KMS-11 (cell line): ENCODE measurements around the gene MPO.

Source experiments
- H2AFZ ChIP-seq: fragments of 200-600 bp; sonication (generic); 2 replicates; pipeline ENCODE4 v1.6.1; 2016; ENCODE audit warnings: antibody characterized with exemption, mixed run types, low read depth
- H3K27ac ChIP-seq: fragments of 200-600 bp; sonication (generic); 2 replicates; pipeline ENCODE4 v1.6.1; 2016; ENCODE audit warnings: mild to moderate bottlenecking, mixed run types
- H3K27me3 ChIP-seq: fragments of 200-600 bp; sonication (generic); 2 replicates; pipeline ENCODE4 v1.6.1; 2017; ENCODE audit warnings: mild to moderate bottlenecking, low read depth, mixed run types, moderate library complexity; ENCODE audit not compliant: insufficient read depth
- H3K36me3 ChIP-seq: fragments of 200-600 bp; sonication (generic); 2 replicates; pipeline ENCODE4 v1.6.1; 2017; ENCODE audit warnings: mild to moderate bottlenecking, mixed run types; ENCODE audit not compliant: insufficient read depth
- H3K4me1 ChIP-seq: fragments of 200-600 bp; sonication (generic); 2 replicates; pipeline ENCODE4 v1.6.1; 2016; ENCODE audit warnings: mild to moderate bottlenecking, low read depth, mixed run types; ENCODE audit not compliant: poor library complexity, severe bottlenecking
- H3K4me2 ChIP-seq: fragments of 200-600 bp; sonication (generic); 2 replicates; pipeline ENCODE4 v1.7.0; 2016; ENCODE audit warnings: mild to moderate bottlenecking, mixed run types
- H3K4me3 ChIP-seq: fragments of 200-600 bp; sonication (generic); IDR thresholded peaks from 2 replicates; pipeline ENCODE4 v1.6.1; 2017; ENCODE audit warnings: low read depth, low read length, mixed read lengths; ENCODE audit not compliant: insufficient read depth
- H3K79me2 ChIP-seq: fragments of 200-600 bp; sonication (generic); 2 replicates; pipeline ENCODE4 v1.6.1; 2016; ENCODE audit warnings: low read depth, mixed run types; ENCODE audit not compliant: insufficient read depth
- H3K9ac ChIP-seq: fragments of 200-600 bp; sonication (generic); 2 replicates; pipeline ENCODE4 v1.6.1; 2016; ENCODE audit warnings: mild to moderate bottlenecking, mixed run types
- H4K20me1 ChIP-seq: fragments of 200-600 bp; sonication (generic); 2 replicates; pipeline ENCODE4 v1.6.1; 2016; ENCODE audit warnings: mild to moderate bottlenecking, mixed run types; ENCODE audit not compliant: insufficient read depth
- CTCF ChIP-seq: fragments of 200-600 bp; sonication (generic); conservative IDR thresholded peaks from 2 replicates; pipeline ENCODE4 v1.6.1; 2017; ENCODE audit warnings: low read depth, mild to moderate bottlenecking, antibody characterized with exemption, low read length, moderate library complexity, mixed read lengths

MPO gene

DNA sequence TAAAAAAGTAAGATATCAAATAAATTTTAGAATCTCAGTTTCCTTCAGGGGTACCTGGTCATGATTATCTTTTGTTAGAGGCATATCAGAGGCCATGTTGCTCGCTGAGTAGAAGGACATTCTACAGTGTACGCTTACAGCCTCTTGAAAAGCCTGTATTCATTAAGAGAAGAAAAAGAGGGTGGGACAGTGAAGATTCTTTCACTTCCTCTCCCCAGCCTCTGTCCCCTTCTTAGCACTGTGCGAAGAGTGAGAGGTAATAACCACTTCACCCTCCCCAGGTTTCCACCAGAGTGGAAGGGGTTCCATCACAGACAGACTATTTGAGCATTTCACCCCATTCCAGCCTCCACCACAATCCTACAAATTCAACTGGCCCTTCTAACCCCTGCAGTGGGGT is 47.2 kb downstream of the MPO start:
- Histone ChIP-seq H3K9ac (no peak overlapping the region), H3K27me3 (peaks cover 17% of the 10 kb centered on the region; the same call in 1 of the 2 replicates)

GRCh38 chr17:58232707-58233156 is 48.0 kb downstream of the MPO start:
- Histone ChIP-seq H2AFZ (no peak overlapping the region), H3K4me1 (peaks cover 8% of the 10 kb centered on the region), H3K4me3 (no peak overlapping the region), H3K27me3 (peaks cover 17% of the 10 kb centered on the region; the same call in 1 of the 2 replicates), H3K4me2 (peak overlapping the region; percentile 3; the same call in 1 of the 2 replicates), H3K27ac (no peak overlapping the region), H3K36me3 (no peaks in the 10 kb centered on the region), H3K79me2 (no peaks in the 10 kb centered on the region), H3K9ac (no peak overlapping the region), H4K20me1 (no peaks in the 10 kb centered on the region)
- no peak for TF ChIP-seq CTCF

More for the DNA sequence above, 47.2 kb downstream of the MPO start:
- no peak overlapping the region for H3K27ac ChIP-seq
- TF ChIP-seq CTCF, result no peak
- H4K20me1 ChIP-seq, result no peaks in the 10 kb centered on the region
- H3K79me2 ChIP-seq, result no peaks in the 10 kb centered on the region
- H3K4me3 ChIP-seq, result no peak overlapping the region
- no peak overlapping the region for H2AFZ ChIP-seq
- no peak overlapping the region for H3K4me2 ChIP-seq
- peaks cover 8% of the 10 kb centered on the region for H3K4me1 ChIP-seq
- no peaks in the 10 kb centered on the region for H3K36me3 ChIP-seq

DNA sequence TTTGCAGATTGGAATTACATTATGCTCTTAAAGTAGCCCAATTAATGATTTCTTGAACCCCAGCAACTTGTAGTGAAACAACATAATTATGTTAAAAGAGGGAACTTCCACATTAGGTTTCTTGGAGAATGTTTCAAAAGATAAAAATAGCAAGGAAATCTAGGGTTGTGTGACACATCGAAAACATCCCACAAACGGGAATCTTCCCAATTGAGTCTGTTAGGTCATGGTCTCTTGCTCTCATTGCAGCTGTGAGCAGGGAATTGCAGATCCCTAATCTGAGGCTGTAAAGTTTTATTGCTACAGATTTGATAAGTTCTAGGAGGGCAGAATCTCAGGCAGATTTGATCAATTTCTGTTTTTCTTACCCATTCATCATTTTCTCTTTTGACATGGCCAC is 49.1 kb downstream of the MPO start:
- no peak overlapping the region for H2AFZ ChIP-seq

DNA sequence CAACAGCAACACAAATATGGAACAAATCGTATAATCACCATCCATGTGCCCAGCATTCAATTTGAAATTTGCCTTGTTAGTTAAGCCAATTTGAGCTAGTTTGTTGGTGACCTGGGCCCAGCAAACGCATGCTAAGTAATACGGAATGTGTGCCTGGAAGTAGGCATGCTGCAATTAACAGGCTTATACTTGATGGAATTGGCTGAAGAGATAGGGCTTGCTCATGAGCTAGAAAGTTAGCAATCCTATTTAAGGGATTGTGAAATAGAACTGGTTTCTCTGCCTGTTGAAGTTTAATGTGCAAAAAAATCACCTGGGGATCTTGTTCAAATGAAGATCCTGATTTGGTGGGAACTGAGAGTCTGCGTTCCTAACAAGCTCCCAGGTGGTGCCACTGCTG is 50.9 kb downstream of the MPO start:
- Histone ChIP-seq H3K9ac (no peak overlapping the region), H4K20me1 (no peaks in the 10 kb centered on the region), H2AFZ (no peak overlapping the region), H3K36me3 (no peaks in the 10 kb centered on the region), H3K4me1 (peaks cover 8% of the 10 kb centered on the region), H3K27me3 (peaks cover 17% of the 10 kb centered on the region; the same call in 1 of the 2 replicates), H3K4me2 (no peak overlapping the region), H3K79me2 (no peaks in the 10 kb centered on the region), H3K27ac (no peak overlapping the region), H3K4me3 (no peak overlapping the region)
- no peak for TF ChIP-seq CTCF

More for the DNA sequence above, 49.1 kb downstream of the MPO start:
- no peaks in the 10 kb centered on the region for H4K20me1 ChIP-seq
- H3K27ac ChIP-seq, result no peak overlapping the region
- H3K79me2 ChIP-seq, result no peaks in the 10 kb centered on the region
- H3K9ac ChIP-seq, result no peak overlapping the region
- H3K4me2 ChIP-seq, result no peak overlapping the region
- H3K4me1 ChIP-seq, result peaks cover 8% of the 10 kb centered on the region
- no peaks in the 10 kb centered on the region for H3K36me3 ChIP-seq
- no peak overlapping the region for H3K4me3 ChIP-seq
- peaks cover 17% of the 10 kb centered on the region; the same call in 1 of the 2 replicates for H3K27me3 ChIP-seq
- no peak for TF ChIP-seq CTCF
